Measurements from ENCODE around the gene C2CD2. TPM values are rescaled to one million over a fixed set of nuclear protein-coding genes. Genes with fewer than 3 reads are reported as not detected.

The C2CD2 gene
- total RNA-seq, 1 donor from 2014 or later: 15.3 TPM

- H3K79me2 ChIP-seq (ENCODE audit: low read depth): no peaks in the 10 kb centered on the region
- no peaks in the 10 kb centered on the region for H4K20me1 ChIP-seq (ENCODE audit: low read depth)
- peaks cover 25% of the 10 kb centered on the region for H3K27me3 Mint-ChIP-seq (ENCODE audit: insufficient read depth, low read depth)
- no peak overlapping the region for H3K27ac ChIP-seq
- TF ChIP-seq EZH2phosphoT487 (IDR thresholded peaks at IDR 0.05) (no peak), EZH2 (IDR thresholded peaks at IDR 0.05) (no peak), CTCF (IDR thresholded peaks at IDR 0.05) (no peak)
- H2AFZ ChIP-seq (replicated peaks): no peak overlapping the region
- H3K9ac ChIP-seq: no peak overlapping the region
- H3F3A ChIP-seq (ENCODE audit: low read depth): peaks cover 18% of the 10 kb centered on the region
- peaks cover 29% of the 10 kb centered on the region for H3K4me1 ChIP-seq
- no peak overlapping the region for H3K4me3 ChIP-seq
- no peaks in the 10 kb centered on the region for H3K27me3 ChIP-seq
- H3K36me3 ChIP-seq: no peaks in the 10 kb centered on the region
- H3K27ac Mint-ChIP-seq: no peak overlapping the region
- H3K9me3 ChIP-seq (ENCODE audit: low read depth): no peaks in the 10 kb centered on the region
- H3K4me3 Mint-ChIP-seq: no peak overlapping the region
- no peaks in the 10 kb centered on the region for H3K36me3 Mint-ChIP-seq
- no peak for DNase-seq (ENCODE audit: low spot score)
- peaks cover 2% of the 10 kb centered on the region for H3K9me3 Mint-ChIP-seq
- peaks cover 64% of the 10 kb centered on the region for H3K4me1 Mint-ChIP-seq
- no peak overlapping the region for H3K4me2 ChIP-seq
Measured at GRCh38 chr21:41965045-41965444, 11.2 kb upstream of the C2CD2 start.

- no peak for DNase-seq (ENCODE audit: low spot score)
- no peak overlapping the region for H2AFZ ChIP-seq (replicated peaks)
- Mint-ChIP-seq H3K4me3 (no peak overlapping the region), H3K27ac (no peak overlapping the region), H3K4me1 (peaks cover 56% of the 10 kb centered on the region), H3K9me3 (peaks cover 2% of the 10 kb centered on the region), H3K36me3 (no peaks in the 10 kb centered on the region), H3K27me3 (ENCODE audit: insufficient read depth, low read depth) (peaks cover 29% of the 10 kb centered on the region)
- H3K4me2 ChIP-seq: no peak overlapping the region
- TF ChIP-seq CTCF (IDR thresholded peaks at IDR 0.05) (no peak), EZH2 (IDR thresholded peaks at IDR 0.05) (no peak), EZH2phosphoT487 (IDR thresholded peaks at IDR 0.05) (no peak)
- H3K4me1 ChIP-seq: peaks cover 29% of the 10 kb centered on the region
- no peaks in the 10 kb centered on the region for H3K36me3 ChIP-seq
- H3K9ac ChIP-seq: no peak overlapping the region
- no peaks in the 10 kb centered on the region for H4K20me1 ChIP-seq (ENCODE audit: low read depth)
- H3K79me2 ChIP-seq (ENCODE audit: low read depth): no peaks in the 10 kb centered on the region
- no peaks in the 10 kb centered on the region for H3K9me3 ChIP-seq (ENCODE audit: low read depth)
- no peaks in the 10 kb centered on the region for H3K27me3 ChIP-seq
- peaks cover 18% of the 10 kb centered on the region for H3F3A ChIP-seq (ENCODE audit: low read depth)
- H3K4me3 ChIP-seq: no peak overlapping the region
- no peak overlapping the region for H3K27ac ChIP-seq
Measured at GRCh38 chr21:41964171-41964570, 10.4 kb upstream of the C2CD2 start.

- Histone ChIP-seq H3K27me3 (no peaks in the 10 kb centered on the region), H3K9me3 (ENCODE audit: low read depth) (no peaks in the 10 kb centered on the region), H3F3A (ENCODE audit: low read depth) (peaks cover 9% of the 10 kb centered on the region), H3K4me1 (peaks cover 22% of the 10 kb centered on the region), H4K20me1 (ENCODE audit: low read depth) (no peaks in the 10 kb centered on the region), H3K36me3 (no peaks in the 10 kb centered on the region), H3K79me2 (ENCODE audit: low read depth) (no peaks in the 10 kb centered on the region), H3K27ac (no peak overlapping the region), H3K4me2 (peak overlapping the region; percentile 7), H2AFZ (replicated peaks) (no peak overlapping the region), H3K9ac (no peak overlapping the region), H3K4me3 (no peak overlapping the region)
- Mint-ChIP-seq H3K4me1 (peaks cover 41% of the 10 kb centered on the region), H3K9me3 (peaks cover 2% of the 10 kb centered on the region), H3K4me3 (no peak overlapping the region), H3K27me3 (ENCODE audit: insufficient read depth, low read depth) (peaks cover 33% of the 10 kb centered on the region), H3K36me3 (no peaks in the 10 kb centered on the region), H3K27ac (no peak overlapping the region)
- peak; percentile 27 for DNase-seq (ENCODE audit: low spot score)
- TF ChIP-seq EZH2phosphoT487 (IDR thresholded peaks at IDR 0.05): no peak
- TF ChIP-seq EZH2 (IDR thresholded peaks at IDR 0.05): no peak
- TF ChIP-seq CTCF (IDR thresholded peaks at IDR 0.05): no peak
Measured at GRCh38 chr21:41962425-41962966, 8.7 kb upstream of the C2CD2 start.

Data from neural progenitor cell (in vitro differentiated cells).